ENCODE results near the gene KNTC1.
"Not testable (repeated sequence)": the region's sequence is repeated elsewhere in the genome, so short reads cannot be mapped to it uniquely, and the experiment has no call there.

KNTC1 gene, protein sequence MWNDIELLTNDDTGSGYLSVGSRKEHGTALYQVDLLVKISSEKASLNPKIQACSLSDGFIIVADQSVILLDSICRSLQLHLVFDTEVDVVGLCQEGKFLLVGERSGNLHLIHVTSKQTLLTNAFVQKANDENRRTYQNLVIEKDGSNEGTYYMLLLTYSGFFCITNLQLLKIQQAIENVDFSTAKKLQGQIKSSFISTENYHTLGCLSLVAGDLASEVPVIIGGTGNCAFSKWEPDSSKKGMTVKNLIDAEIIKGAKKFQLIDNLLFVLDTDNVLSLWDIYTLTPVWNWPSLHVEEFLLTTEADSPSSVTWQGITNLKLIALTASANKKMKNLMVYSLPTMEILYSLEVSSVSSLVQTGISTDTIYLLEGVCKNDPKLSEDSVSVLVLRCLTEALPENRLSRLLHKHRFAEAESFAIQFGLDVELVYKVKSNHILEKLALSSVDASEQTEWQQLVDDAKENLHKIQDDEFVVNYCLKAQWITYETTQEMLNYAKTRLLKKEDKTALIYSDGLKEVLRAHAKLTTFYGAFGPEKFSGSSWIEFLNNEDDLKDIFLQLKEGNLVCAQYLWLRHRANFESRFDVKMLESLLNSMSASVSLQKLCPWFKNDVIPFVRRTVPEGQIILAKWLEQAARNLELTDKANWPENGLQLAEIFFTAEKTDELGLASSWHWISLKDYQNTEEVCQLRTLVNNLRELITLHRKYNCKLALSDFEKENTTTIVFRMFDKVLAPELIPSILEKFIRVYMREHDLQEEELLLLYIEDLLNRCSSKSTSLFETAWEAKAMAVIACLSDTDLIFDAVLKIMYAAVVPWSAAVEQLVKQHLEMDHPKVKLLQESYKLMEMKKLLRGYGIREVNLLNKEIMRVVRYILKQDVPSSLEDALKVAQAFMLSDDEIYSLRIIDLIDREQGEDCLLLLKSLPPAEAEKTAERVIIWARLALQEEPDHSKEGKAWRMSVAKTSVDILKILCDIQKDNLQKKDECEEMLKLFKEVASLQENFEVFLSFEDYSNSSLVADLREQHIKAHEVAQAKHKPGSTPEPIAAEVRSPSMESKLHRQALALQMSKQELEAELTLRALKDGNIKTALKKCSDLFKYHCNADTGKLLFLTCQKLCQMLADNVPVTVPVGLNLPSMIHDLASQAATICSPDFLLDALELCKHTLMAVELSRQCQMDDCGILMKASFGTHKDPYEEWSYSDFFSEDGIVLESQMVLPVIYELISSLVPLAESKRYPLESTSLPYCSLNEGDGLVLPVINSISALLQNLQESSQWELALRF (N-terminal part only)

DNA sequence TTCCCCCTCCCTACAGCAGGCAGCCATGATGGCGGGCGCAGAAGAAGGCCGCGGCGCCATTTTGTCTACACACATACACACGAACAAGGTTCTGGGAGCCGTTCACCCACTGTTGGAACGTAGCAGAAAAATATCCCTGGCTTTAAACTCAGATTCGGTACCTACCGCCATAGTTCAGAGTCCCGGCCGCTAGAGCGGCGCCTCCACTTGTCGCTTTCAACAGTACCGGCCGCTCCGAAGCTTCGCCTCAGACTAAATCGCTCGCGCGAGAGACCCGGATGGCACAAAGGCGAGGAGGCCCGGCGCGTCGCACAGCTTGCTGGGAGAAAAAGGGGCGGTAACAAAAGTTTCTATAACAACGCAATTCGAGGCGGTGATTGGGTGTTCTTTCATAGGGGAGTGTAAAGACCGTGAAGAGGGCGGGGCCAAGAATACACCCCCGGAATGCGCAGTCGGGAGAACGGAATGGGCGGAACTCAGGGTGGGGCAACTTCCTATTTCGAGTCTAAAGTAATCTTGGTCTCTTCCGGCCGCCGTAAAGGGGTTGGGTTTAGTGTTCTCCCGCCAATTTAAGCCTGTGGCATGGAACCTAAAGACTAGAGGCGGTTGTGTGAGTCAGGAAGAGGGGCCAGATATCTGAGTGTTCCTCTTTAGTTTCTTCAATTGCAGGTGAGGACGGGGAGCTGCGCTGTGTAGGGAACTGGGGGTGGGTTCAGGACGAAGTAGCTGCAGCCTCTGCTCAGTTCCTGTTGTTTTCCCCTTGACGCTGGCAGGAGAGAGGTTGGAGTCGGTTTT, at the start of gene KNTC1, which contains the start of gene RSRC2:
KNTC1 (plus strand) TSS at position 567 of the 795 bp plus-strand sequence. CDS start 2,815 bp downstream, outside the sequence.
RSRC2 (minus strand) TSS at position 254 of the 795 bp plus-strand sequence; CDS start at position 171, 83 bp downstream.
- DNase-seq: peak; percentile 100

DNA sequence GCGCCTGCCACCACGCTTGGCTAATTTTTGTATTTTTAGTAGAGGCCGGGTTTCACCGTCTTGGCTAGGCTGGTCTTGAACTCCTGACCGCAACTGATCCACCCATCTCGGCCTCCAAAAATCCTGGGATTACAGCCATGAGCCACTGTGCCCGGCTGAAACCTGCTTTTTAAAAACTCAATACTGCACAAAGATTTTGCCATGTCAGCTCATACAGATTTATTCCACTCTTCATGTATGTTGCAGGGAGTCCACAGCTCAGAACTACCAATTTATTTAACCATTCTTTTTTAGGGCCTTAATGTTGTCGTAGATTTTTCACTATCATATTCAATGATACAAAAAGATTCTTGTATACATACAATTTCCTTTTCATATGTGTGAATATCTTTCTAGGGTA, 46.3 kb upstream of the KNTC1 start:
- no peak for DNase-seq

DNA sequence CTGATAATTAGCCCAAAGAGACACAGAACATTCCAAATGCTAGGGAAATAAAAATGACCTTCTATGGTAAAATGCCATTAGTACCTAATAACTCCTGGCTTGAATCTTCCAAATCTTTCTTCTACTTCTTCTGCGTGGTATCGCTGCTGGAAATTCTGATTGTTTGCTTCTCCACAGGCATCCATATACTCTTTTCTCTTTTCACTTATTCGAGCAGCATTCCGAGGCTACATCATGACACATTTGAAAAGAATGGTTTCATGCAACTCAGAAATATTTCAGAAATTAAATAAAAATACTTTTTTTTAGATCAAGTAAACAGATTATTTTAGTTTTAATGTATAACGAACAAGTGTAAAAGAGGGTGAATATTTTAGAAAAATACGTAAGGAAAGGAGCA, 45.2 kb upstream of the KNTC1 start:
- no peak for DNase-seq

DNA sequence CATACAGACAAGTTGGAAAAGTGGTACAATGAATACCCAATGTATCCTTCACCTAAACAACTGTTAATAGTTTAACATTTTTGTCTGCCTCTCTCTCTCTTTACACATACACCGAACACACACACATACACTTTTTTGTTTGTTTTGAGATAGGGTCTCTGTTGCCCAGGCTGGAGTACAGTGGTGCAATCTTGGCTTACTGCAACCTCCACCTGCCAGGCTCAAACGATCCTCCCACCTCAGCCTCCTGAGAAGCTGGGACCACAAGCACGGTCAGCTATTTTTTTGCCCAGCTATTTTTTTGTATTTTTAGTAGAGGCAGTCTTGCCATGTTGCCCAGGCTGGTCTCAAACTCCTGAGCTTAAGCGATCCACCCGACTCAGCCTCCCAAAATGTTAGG, 43.1 kb upstream of the KNTC1 start:
- no peak for DNase-seq

DNA sequence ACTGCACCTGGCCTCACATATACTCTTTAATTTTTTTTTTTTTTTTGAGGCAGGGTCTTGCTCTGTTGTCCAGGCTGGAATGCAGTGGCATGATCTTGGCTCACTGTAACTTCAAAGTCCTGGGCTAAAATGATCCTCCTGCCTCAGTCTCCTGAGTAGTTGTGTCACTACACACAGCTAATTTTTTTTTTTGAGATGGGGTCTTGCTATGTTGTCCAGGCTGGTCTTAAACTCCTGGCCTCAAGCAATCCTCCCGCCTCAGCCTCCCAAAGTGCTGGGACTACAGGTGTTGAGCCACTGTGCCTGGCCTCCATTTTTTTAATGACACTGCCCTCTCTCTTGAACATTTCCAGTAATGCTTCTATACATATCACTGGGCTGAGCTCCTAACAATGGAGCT, 42.7 kb upstream of the KNTC1 start:
- not testable (repeated sequence) for DNase-seq

DNA sequence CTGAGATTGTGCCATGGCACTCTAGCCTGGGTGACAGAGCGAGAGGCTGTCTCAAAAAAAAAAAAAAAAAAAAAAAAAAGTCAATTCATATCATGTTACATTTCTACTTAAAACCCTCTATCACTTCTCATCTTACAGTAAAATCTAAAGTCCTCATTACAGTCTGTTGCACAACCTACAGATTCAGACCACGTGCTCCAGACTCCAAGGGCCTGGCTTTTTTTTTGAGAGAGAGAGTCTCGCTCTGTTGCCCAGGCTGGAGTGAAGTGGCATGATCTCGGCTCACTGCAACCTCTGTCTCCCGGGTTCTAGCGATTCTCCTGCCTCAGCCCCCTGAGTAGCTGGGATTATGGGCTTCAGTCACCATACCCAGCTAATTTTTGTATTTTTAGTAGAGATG, 40.7 kb upstream of the KNTC1 start:
- not testable (repeated sequence) for DNase-seq

DNA sequence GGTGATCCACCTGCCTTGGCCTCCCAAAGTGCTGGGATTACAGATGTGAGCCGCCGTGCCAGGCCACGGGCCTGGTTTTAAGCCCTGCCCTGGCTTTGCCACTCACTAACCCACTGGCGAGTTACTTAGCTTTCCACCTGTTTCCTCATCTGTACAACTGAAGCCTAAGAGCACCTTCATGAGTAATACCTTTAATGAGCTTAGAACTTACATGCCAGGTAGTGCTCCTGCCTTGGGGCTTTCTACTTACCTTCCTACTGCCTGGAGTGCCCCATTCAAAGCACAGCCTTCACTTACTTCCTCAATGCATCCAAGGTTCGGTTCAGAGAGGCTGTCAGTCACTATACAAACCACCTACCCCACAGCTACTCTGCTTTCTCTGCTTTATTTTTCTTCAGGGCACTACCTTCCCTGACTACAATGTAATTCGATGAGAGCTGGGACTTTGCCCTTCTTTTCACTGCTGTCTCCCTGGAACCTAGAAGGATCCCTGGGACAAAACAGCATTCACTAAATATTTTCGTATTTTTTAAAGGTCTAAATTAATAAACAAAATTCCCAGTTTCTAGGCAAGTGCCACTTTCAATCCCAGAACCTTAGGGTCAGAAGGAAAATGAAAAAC, 40.1 kb upstream of the KNTC1 start:
- no peak for DNase-seq

DNA sequence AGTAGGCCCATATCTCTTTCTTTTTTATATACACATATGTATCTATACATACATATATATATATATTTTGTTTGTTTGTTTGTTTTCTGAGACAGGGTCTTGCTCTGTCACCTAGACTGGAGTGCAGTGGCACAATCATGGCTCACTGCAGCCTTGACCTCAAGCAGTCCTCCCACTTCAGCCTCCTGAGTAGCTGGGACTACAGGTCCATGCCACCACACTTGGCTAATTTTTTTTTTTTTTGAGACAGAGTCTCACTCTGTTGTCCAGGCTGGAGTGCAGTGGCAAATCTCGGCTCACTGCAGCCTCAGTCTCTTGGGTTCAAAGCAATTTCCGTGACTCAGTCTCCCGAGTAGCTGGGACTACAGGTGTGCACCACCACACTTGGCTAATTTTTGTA, 39.2 kb upstream of the KNTC1 start:
- DNase-seq: not testable (repeated sequence)

DNA sequence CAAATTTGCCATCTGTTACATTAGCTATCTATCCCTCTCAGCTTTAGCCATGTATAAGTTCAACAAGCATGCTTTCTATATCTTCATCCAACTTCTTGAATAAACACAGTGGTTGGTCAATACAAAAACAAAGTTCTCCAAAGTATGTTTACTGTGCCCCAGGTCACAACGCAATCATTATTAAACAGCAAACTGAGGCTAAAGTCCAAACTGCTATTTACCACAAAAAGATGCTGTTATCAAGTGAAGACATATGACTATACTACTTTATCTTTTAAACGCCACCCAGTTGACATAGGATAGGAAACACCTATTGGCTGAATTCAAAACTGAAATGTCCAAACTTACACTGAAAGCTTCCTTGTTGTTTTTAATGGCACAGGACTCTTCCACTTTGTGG, 38.0 kb upstream of the KNTC1 start:
- DNase-seq: no peak

DNA sequence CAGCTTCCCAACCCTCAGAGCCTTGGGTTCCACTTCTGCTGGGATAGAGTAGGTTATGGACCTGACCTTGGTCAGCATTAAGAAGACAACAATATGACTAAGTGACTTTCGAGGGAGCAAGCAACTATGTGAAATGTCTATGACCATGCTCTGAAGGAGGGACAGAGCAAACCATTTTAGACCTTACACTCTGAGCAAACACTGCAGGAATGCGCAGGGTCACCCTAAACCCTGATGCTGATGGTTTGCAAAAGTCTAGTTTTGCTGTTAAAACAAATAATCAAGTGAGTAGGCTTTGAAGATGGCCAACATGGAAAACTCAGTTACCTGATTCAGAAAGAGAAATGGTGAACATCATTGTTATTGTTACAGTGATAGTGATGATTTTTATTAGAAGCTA, 35.1 kb upstream of the KNTC1 start:
- no peak for DNase-seq

DNA sequence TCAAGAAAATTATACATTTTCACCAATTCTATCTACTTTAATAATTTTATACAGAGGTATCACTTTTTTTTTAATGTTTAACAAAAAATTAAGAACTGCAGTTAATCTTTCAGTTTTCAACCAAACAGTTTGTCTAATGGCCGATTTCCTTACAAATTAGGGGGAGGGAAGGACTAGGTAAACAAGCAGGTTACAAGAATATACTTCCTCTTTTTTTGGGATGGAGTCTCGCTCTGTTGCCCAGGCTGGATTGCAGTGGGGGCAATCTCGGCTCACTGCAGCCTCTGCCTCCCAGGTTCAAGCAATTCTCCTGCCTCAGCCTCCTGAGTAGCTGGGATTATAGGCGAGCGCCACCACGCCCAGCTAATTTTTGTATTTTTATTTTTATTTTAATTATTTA, 33.8 kb upstream of the KNTC1 start:
- not testable (repeated sequence) for DNase-seq

DNA sequence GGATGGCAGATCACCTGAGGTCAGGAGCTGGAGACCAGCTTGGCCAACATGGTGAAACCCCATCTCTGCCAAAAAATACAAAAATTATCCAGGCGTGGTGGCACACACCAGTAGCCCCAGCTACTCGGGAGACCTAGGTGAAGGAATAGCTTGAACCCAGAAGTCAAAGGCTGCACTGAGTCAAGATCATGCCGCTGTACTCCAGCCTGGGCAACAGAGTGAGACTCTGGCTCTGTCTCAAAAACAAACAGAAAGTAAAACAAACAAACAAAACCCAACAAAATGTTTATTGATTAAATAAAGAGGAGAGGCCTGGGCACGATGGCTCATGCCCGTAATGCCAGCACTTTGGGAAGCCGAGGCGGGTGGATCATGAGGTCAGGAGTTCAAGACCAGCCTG, 31.8 kb upstream of the KNTC1 start:
- DNase-seq: no peak

DNA sequence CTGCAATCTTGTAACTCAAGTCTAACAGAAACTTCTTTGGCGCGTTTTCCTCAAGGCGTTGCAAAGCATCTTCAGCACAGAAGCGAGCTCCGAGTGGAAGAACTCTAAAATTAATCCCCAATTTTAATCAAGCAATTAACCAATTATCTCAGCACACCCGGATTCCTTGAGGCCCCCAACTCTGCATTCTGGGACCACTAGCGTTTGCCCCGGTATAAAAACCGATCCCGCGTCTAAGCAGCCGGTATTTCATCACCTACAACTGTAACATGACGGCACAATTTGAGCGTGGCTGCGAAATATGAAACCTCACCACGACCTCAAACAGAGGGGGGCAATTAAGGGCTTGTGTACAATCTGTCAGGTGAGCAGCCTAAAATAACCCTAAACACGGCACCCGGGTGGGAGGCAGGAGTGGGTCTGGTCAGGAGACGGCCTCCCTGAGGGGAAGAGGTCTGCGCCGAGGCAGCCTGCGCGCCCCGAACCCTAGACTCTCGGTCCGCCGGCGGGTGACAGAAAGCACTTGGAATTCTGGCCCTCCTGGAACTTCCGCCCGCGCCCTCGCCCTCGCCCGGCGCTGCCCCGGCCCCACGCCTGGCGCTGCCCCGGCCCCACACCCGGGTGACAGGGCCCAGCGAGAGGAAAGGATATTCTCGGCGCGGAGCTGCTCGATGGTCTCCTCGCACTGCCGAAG, 26.9 kb upstream of the KNTC1 start:
- DNase-seq: peak; percentile 43

DNA sequence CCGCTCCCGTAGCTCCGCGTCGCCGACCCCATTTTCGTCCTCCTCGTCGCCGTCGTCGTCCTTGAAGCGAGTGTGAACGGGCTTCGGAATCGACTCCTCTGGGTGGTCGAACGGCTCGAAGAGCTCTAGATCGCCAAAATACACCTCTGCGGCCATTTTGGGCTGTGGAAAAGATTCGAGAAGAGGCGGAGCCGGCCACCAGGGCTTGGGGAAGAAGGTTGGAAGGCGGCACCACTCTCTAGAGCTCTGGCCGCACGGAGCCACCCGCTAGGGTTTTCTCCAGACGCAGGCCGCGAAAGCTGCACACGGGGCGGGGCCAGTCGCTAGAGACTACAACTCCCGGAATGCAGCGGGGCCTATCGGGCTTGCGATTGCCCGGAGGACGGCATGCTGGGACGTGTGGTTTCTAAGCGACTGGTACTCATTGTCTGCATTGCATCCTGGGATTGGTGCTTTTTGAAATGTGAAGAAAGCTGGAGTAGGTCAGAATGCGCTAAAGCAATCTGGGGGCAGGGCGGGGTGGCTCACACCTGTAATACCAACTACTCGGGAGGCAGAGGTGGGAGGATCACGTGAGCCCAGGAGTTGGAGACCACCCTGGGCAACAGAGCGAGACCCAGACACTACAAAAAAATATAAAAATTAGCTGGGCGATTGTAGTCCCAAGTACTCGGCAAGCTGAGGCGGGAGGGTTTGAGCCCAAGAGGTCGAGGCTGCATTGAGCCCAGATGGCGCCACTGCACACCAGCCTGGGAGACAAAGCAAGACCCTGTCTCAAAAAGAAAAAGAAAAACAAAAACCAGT, 26.2 kb upstream of the KNTC1 start, which contains the start of gene ZCCHC8:
ZCCHC8 (minus strand) TSS at position 248 of the 804 bp plus-strand sequence; CDS start at position 156, 92 bp downstream.
- DNase-seq: peak; percentile 98

DNA sequence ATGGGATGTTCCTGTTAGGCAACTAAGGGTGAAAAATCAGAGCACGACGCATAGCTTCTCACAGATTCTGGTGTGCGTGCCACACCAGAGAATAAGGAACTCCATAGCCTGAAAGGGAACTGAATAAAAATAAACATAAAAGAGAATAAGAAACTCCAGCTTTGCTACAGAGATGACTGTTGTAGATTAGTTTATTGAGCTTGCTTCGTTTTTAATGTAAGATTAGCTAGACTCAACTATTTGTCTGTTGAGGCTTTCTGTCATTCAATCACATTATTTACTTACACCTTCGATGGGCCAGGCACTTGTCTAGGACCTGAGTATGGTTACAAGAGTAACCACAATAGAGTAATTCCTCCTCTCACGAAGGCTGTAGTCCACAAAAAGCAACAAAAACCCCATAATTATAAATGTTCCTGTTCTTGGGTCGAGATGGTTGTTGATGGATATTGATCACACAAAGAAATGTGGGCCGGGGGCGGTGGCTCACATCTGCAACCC, 25.5 kb upstream of the KNTC1 start:
- no peak for DNase-seq

DNA sequence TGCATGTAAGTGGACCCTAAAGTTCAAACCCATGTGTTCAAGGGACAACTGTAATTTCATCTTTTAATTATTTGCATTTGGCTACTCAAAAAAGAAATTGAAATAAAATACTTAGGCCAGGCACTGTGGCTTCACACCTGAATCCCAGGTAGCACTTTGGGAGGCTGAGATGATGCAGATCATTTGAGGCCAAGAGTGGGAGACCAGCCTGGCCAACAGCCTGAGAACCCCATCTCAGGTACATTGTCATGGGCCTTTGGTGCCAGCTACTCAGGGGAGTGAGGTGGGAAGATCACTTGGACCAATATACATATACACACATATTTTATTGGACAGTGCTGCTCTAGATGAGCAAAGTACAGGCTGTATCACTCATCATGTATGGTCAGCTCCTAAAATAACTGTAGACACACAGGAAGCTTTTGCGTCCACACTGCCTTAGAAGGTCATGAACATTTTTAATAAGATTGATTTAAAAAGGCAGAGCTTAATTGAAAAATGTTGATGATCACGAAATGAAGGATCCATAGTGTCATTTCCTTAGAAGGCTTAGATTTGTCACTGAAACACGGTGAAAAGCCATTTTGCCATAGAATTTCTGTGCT, 23.8 kb upstream of the KNTC1 start:
- DNase-seq: no peak

DNA sequence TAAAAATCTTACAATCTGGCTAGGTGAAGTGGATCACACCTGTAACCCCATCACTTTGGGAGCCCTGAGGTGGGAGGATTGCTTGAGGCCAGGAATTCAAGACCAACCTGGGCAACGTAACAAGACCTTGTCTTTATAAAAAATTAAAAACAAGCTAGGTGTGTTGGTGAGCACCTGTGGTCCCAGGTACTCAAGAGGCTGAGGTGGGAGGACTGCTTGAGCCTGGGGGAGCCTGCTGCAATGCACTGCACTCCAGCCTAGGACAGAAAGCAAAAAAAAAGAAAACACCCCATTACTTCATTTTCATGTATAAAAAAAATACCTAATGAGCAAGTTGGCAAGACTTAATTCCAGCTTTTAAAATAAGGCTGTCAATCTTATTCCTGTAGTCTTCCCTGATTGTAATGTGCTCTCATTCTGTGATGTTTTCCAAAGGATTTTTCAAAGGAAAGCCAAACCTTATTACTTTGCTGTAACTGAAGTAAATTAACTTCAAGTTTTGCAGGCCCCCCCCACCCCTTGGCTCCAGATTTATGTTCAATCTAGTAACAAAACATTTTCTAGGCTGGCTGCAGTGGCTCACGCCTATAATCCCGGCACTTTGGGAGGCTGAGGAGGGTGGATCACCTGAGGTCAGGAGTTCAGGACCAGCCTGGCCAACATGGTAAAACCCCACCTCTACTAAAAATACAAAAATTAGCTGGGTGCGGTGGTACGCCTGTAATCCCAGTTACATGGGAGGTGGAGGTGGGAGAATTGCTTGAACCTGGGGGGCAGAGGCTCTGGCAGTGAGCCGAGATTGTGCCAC, 23.1 kb upstream of the KNTC1 start:
- DNase-seq: no peak

DNA sequence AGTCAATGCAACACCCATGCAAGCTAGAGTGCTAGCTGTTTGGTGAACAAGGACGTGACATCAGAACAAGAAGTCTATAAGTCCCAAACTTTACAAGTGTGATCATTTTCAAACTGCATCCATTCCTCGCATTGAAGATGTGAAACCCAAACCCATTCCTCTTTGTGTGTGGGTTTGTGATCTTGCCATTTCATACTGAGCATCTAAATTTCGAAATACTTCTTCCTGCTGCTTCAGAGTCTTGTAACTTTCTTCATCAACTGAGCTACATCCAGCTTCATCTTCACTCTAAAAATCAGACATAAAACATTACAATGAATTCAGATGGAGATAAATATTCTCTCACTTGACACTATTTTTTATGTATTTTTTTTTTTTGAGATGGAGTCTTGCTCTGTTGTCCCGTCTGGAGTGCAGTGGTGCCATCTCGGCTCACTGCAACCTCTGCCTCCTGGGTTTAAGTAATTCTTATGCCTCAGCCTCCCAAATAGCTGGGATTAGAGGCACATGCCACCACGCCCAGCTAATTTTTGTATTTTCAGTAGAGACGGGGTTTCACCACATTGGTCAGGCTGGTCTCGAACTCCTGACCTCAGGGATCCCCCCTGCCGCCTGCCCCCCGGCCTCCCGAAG, 21.5 kb upstream of the KNTC1 start:
- no peak for DNase-seq

Data from NCI-H1105 (cell line).